GM19372 (cell line): ENCODE data around the gene ATG2A.
"Not testable (repeated sequence)": the region's sequence is repeated elsewhere in the genome, so short reads cannot be mapped to it uniquely, and the experiment has no call there.

Experiments
- ATAC-seq: cut with Tn5 transposase; IDR thresholded peaks from one replicate; pipeline ENCODE4 v1.9.1; 2021; ENCODE audit warnings: mild to moderate bottlenecking, low read depth, moderate library complexity; ENCODE audit not compliant: unreplicated experiment

Gene ATG2A

DNA sequence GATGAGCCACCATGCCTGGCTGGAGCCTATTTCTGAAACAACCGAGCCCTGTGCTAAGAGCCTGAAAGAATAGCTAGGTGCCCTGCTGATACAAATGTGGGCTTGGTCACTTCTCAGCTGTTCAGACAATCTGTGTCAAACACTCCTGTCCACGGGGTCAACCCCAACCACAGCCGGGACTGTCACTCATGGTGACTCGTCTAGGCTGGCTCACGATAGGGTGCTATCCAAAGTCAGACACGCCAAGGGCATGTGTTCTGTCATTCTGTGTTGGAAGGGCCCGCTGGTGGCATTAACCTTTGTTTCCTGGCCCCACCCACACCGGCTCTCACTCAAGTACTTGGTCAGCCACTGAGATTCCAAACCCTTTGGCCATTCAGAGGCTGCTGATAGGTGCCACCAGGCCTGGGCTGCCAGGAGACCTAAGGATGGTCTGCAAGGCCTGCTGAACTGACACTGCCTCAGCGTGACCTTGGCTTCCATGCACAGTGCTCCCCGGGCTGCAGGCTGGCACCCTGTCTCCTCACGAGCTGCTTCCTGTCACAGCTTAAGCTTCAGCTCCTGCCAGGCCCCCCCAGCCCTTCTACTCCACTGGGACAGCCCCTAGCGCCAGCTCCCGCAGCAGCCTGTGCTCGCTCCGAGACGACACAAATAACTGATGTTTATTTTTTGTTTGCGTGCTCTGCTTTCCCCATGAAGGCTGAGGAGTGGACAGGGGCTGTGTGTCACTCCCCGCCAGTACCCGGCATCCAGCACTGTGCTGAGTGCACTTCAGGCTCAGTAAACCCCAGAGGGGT, 58.3 kb downstream of the ATG2A start:
- ATAC-seq: peak; percentile 20

DNA sequence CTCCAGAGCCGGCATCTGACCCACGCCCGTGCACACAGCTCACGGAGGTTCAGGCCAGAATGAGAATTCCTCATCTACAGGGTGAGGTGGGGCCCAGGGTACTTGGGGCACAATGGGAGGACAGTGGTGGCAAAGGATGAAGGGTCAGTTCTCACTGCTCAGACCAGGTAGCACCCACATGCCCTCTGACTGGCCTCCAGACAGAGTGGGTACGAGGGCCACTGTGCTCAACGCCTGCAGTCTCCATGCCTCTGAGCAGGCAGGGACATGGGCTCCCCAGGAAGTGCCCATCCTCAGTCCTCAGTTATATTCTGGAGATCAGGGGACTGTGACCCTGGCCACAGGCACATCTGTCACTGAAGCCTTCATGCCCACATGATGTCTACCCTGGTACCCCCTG, 59.5 kb downstream of the ATG2A start:
- ATAC-seq: no peak

DNA sequence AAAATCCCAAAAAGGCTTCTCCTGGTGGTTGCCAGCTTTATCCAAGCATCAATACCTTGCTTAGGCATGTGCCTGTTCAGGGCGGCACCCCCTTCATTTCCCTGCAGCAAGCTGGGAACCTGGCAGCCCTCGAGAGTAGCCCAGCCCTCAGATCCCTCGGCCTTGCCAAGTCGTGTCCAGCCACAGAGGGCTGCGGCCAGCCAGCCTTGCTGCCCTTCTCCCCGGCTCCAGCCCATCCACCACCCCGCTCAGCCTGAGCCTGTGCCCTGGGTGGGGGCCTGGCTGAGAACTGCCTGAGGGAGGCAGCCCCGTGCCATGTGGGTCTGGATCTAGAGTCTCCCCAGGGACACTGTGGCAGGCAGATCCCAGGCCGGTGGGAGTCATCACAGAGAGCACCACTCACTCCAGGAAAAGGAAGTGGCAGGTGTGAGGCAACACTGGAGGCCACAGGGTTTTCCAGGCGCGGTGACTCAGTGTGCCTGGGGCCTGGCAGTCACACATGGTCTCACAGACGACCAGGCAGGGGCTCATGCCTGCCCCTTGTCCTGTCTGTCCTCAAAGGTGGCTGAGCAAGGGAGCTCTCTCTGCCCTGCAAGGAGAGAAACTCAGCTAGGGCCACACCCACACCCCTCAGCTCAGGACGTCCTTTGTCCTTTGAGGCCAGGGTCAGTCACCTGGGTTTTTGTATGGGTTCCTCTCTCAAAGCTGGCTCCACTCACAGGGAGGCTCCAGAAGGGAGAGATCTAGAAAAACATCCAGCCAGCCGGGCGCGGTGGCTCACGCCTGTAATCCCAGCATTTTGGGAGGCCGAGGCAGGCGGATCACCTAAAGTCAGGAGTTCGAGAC, 60.4 kb downstream of the ATG2A start:
- no peak for ATAC-seq

DNA sequence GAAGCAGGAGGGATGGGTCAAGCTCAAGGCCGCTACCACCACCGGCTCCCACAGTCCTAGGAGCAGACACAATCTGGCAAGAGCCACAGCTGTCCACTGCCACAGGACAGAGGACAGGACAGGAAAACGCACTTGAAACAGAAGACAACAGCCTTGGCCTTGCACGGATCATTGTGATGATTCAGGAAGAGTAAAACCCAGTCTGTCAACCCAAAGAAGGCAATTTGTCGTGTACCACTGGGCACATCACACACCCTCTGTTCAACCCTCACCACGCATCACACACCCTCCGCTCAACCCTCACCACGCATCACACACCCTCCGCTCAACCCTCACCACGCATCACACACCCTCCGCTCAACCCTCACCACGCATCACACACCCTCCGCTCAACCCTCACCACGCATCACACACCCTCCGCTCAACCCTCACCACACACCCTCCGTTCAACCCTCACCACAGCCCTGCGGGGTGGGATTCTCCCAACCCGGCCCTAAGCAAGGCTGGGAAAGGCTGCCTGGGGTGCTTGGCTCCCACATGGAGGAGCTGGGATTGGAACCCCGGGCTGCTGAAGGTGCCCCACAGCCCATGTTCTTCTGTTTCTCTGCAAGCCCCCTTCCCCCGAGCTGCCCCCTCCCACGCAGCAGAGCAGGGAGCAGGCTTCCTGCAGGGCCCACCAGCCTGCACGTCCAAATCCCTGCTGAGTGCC, 61.3 kb downstream of the ATG2A start:
- ATAC-seq: no peak

GRCh38 chr11:64854534-64855502, 62.2 kb downstream of the ATG2A start:
- ATAC-seq: no peak

- no peak for ATAC-seq
Measured at GRCh38 chr11:64854157-64854533, 62.9 kb downstream of the ATG2A start.

GRCh38 chr11:64853709-64854108, 63.3 kb downstream of the ATG2A start:
- no peak for ATAC-seq

- no peak for ATAC-seq
Measured at GRCh38 chr11:64852804-64853509, 64.1 kb downstream of the ATG2A start.

DNA sequence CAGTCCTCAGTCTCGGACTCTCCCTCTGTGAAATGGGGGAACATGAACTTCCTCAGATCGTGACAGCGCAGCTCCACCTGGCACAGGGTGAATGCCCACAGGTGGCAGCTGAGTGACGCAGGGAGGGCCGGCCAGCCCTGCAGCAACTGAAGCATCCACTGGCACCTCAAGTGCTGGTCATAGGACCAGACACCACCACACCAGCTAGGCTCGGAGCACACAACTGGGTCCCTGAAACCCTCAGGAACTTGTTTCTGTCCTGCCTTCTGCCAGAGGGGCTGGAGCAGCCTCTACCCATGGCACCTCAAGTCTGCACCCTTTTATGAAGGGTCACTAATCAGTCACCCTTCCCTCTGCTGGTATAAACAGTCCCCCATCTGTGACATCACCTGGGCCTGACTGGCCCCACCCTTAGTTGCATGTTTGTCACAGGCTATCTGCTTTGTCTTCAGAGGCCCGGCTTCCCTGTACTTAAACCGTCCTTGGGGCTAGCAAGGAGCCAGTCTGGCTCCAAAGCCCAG, 65.1 kb downstream of the ATG2A start:
- ATAC-seq: no peak

- ATAC-seq: peak; percentile 74
Measured at GRCh38 chr11:64850979-64851567, 65.9 kb downstream of the ATG2A start.

DNA sequence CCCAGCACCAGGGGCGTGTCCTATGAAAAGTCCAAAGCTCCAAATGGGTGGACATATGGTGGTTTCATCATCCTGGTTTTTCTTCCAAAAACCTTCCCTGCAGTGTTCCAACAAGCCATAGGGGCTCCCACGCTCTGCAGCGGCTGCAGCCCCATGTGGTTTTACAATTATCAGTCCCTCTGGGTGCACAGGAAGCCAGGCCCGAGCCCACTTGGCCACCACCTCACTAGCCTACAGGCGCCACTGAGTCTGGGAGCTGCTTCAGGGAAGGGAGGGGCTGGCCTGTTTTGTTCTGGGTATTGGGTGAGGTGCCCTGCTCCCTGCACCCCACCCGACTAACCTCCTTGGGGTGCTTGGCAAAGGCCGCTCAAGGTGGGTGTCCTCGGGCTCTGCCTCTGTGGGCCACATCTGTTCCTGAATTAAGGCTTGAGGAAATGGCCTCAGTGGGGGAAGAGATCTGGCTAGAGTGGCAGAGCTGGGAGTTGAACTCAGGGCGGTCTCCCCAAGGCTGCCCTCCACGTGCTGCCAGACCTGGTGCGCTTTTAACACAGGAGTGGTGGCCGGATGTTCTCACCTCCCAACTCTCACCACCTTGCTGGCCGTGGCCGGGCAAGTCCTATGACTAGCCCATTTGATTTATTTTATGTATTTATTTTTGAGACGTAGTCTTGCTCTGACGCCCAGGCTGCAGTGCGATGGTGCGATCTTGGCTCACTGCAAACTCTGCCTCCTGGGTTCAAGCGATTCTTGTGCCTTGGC, 67.2 kb downstream of the ATG2A start:
- no peak for ATAC-seq

DNA sequence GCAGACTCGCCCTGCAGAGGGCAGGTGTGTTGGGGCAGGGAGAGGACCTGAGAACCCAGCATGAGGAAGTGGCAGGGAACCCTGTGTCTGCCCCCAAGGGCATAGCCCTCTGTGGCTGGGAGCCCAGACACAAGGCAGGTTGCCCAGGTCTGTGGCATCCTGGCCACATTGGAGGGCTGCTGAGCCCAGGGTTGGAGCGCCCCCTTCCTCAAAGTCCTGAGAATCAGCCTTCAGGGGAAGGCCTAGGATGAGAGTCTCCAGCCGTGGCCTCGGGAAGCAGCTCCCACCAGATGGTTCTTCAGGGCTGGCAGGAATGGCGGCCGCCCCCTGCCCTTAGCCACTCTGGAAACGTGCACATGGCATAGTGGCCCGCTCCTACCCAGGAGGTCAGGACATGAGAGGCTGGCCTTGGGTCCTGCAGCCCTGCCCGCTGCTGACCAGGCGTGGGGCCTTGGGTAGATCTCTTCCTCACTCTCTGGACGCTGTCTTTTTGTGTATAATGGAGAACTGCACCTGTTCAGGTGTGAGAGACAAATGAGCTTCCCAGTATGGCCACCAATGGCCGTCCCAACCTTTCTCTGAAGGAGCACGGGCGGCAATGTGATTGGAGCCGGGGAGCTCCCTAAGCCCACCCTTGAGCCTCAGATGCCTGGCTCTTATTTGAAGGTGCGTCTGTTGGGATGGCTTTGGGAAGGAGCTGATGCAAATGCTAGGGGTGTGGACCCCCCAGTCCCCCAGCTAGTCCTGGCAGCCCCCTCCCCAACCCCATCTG, 68.0 kb downstream of the ATG2A start:
- ATAC-seq: no peak

DNA sequence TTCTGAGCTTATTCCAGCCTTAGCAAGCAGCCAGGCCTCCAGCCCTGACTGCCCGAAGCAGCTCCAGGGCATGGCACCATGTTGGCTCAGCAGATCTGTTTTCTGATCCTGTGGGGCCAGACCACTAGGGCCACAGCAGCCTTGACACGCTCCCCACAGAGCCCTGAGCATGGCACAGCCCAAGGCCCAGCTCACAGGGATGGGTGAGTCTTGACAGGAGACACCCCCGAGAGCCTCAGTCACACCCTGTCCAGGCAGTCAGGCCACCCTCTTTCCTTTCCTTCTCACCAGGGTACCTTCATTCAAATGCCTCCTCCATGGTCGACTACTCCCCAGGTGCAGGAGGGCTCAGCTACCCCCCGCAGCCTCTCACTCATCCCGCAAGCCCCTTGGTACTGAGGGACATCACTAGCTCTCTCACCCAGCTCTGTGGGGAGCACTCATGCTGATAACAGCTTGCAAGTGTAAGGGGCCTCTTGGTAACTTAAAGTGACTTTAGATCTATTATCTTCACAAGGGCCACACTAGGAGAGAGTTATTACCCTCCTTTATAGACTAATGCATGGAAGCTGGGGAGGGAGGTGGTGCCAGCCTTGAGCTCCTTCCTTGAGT, 68.7 kb downstream of the ATG2A start:
- no peak for ATAC-seq

DNA sequence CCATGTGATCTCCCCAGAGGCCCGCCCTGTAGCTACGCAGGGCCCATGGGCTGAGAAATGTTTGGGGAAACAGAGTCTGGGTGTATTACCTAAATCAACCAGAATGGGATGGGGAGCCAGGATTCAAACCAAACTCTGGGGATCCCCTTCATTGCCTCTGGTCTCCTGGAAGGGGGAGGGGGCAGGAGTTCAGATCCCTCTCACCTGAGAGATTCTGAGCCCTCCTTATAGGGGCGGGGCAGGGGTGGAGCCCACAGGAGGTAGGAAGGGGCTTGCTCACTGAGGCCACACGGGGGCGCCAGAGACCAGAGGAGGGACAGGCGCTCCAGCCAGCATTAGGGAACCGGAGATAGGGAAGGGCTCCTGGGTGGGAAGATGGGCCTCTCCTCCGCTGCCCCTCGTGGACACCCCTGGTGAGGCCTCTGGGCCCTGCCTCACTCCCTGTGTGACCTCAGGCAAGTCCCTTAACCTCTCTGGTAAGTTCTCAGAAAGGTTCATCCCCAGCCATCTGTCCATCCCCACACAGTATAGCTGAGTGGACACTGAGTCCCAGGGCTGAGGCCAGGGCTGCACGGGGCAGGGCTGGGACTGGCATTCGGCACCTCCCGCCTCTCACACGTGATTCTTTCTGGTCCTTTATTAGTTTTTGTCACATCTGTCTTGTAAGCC, 69.9 kb downstream of the ATG2A start:
- ATAC-seq: no peak

- not testable (repeated sequence) for ATAC-seq
Measured at GRCh38 chr11:64845776-64846129, 71.3 kb downstream of the ATG2A start.

GRCh38 chr11:64845129-64845775, 71.8 kb downstream of the ATG2A start:
- no peak for ATAC-seq
